ELR (cell line): ENCODE data around the gene PLBD1.

Source experiments
- DNase-seq: peaks from one replicate; pipeline ENCODE4 v3.0.0-alpha.2; 2015; ENCODE audit warnings: low read depth

The PLBD1 gene

DNA sequence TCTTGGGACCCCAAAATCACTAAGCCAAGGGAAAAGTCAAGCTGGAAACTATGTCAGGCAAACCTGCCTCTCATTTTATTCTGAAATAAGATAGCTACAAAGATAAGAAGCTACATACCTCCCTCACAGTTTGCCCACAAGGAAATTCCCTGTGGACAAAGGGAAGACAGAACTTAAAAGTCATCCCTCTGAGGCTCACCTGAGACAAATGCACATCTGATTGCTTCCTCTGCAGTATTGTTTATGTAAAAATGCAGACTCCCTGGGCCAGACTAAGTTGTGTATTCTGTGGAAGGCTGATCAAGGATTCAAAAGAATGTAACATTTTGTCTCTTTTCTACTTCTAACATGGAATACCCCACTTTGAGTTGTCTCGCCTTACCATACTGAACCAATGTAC, 2.5 kb upstream of the PLBD1 start:
- no peak for DNase-seq

DNA sequence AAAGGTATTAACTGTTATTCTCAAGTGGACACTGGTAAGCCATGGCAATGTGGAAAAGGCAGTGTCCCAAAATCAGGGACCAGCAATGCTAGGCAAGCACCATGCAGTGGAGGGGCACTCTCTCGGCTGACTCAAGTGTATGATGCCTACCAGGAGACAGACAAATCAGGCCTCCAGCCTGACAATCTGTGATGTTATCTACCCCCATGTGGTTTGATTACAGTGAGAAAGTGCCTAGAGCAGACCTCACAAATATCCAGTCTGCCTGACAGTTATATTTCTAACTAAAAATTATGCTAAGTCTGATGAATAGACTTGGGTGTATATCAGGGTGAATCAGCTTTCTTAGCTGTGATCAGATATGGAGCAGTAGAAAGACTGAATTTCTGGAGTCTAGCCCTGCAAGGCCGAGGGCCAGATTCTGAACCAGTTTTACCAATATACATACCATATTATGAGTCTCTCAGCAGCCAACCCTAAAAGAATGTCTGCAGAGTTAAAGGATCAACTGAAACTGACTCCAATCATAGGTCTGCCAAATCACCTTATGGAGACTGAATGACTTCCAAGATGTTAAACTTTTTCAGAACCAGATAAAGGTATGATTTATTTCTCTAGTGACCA, 3.2 kb downstream of the PLBD1 start:
- DNase-seq = no peak

DNA sequence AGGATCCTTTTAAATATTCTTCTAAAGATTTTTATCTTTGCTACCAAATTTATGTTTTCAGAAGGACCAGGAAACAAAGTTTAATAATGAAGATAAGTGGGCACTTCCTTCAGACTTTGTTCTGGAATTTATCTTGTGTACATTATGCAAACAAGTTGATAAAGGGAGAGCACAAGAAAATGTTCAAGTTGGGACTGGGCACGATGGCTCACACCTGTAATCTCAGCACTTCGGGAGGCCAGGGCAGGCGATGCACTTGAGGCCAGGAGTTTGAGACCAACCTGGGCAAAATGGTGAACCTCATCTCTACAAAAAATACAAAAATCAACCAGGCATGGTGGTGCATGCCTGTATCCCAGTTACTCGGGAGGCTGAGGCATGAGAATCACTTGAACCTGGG, 4.6 kb downstream of the PLBD1 start:
- no peak for DNase-seq

DNA sequence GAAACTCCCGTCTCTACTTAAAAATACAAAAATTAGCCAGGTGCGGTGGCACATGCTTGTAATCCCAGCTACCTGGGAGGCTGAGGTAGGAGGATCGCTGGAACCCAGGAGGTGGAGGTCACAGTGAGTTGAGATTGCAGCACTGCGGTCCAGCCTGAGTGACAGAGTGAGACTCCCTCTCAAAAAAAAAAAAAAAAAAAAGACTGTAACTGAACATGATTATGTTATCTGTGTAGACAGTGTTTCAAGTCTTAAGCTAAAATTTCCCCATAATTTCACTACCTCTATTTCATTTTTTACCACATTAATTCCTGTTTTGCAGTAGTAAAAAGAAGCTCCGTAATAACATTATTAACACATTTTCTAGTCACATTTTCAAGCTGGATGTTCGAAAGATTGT, 5.4 kb downstream of the PLBD1 start:
- no peak for DNase-seq

DNA sequence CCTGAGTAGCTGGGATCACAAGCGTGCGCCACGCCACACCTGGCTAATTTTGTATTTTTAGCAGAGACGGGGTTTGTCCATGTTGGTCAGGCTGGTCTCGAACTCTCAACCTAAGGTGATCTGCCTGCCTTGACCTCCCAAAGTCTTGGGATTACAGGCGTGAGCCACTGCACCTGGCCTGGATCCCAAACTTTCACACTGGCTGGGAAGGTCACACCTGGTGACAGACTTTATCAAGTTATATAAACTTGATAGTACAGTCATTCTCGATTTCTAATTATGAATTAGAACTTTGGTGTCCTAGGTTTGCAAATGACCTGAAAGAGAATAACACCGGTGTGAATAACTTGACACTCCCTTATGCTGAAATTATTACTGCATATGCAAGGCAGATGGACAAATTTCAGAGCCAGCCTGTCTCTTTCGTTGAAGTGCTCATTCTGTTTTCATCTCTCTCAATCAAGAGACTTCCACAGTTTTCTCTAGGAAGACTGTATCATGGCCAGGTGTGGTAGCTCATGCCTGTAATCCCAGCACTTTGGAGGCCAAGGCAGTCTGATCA, 5.9 kb downstream of the PLBD1 start:
- no peak for DNase-seq

DNA sequence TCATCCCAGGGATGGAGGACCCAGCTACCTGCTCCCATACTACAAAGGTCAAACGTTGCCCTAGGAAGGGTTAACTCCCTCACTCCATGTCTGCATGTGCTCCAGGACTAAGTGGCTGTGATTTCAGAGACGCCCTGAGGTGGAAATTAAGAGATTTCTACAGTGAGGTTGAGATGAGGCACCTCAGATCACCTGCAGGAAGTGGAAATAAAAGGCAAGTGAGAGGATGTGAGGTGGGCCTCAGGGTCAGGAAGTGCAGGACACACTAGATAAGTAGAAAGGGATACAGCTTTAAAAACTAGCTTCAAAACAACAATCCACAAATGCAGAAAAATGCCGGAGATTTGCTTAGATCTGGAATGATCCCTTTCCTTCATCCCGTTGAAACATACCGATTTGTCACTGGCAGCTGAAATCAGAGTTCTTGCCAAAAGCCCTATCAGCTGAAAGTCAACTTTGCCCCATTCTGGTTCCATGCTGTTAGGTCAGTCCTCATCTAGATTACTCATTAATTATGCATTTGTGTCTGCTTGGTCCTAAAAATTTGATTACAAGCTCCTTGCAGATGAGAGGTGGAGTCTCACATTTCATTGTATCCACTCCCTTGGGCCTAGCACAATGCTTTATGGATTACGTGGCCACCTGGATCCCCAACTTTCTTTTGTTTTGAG, 6.6 kb downstream of the PLBD1 start:
- no peak for DNase-seq

DNA sequence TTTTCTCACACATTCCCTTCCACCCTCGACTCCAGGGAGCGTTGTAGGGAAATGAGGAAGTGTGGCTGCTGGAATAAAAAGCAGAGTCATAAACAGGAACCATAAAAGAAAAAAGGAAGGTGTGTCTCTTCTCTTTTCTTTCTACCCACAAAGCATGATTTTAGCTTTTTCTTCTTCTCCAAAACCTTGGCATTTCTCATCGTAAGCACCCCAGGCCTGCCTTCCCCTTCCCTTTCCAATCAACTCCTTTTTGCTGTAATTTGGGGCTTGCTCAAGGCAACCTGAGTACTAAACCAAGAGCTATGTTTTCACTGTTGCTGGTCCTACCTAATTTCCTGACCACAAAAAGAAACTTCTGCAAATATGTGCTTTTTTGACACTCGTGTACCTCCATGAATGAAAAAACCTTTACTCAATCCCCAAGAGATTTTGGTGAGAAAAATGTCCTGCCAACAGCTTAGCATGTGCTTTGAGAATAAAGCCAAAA, 9.2 kb downstream of the PLBD1 start:
- DNase-seq = no peak

DNA sequence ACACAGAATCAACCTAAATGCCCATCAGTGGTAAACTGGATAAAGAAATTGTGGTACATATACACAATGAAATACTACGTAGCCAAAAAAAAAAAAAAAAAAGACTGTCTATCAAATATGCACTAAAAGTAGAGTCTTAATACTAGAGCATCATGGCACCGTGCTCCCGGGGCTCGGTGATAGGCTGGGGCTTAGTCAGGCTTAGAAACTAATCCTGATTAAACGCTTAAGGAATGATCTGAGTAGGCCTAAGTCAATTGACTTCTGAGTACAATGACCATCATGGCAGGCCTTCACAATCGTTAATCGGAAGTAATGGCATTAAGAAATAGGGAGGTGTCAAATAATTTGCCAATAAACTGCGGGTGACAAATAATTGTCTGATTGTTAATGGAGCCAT, 9.7 kb downstream of the PLBD1 start:
- no peak for DNase-seq

DNA sequence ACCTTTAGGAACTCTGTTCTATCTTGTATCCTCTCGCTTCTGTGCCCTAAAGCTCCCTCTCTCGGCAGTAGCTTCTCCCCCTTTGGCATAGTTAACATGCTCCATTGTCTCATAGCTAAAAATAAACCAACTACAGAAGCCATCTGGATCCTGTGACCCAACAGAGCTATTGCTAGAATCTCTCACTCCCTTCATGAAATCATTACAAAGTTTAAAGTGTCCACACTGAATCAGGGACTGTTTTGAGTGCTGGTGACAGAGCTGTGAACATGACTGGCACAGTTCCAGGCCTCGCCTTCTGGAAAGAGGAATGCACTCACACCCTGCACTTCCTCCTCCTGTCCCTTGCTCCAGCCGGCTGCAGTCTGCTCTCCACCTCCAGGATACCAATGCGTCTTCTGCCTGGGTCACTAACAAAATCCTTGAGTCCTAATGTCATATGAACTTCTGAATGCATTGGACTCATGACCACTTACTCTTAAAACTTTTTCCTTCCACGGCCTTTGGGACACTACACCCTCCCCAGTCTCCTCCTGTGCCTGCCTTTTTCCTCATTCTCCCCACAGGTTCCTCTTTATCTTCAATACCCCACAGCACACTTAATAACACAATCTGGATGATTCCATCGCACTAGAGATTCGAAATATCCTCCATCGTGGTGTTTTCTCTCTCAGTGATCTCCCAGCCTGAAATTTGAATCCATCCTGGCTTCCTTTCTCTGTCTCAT, 13.2 kb downstream of the PLBD1 start:
- DNase-seq = no peak

DNA sequence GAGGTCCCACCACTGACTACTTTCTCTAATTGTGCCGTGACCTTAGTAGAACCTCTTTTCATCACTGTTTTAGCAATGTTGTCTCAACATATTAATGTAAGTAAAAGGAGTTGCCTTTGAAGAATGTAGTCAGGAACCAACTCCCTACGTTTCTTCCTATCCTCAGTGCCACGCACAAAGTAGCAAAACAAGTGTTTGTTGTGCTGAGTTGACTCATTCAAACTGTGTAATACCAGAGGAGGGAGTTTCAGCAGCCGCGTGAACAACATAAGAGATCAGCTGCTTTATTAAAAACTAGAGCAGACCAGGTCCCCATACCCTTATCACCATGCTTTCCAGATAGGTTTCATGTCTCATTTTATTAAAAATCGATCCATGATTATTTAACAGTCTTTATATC, 19.1 kb downstream of the PLBD1 start:
- DNase-seq = no peak

DNA sequence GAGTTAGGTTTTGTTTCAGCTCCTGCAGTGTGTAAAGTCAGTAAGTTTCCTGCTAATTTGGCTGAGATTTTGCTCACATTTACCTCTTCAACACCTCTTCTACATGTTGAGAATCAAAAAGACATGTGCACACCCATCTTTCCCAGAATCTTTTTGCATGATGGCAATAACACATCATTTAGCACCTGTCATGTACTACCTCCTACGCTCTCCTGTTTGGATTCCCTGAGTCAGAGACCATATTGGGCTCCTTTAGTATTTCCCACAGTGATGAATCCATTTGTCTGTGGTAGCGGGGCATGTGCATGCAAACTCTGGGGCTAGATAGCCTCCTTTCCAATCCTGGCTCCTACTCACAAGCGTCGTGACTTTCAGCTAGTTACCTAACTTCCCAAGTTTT, 20.1 kb downstream of the PLBD1 start:
- no peak for DNase-seq

DNA sequence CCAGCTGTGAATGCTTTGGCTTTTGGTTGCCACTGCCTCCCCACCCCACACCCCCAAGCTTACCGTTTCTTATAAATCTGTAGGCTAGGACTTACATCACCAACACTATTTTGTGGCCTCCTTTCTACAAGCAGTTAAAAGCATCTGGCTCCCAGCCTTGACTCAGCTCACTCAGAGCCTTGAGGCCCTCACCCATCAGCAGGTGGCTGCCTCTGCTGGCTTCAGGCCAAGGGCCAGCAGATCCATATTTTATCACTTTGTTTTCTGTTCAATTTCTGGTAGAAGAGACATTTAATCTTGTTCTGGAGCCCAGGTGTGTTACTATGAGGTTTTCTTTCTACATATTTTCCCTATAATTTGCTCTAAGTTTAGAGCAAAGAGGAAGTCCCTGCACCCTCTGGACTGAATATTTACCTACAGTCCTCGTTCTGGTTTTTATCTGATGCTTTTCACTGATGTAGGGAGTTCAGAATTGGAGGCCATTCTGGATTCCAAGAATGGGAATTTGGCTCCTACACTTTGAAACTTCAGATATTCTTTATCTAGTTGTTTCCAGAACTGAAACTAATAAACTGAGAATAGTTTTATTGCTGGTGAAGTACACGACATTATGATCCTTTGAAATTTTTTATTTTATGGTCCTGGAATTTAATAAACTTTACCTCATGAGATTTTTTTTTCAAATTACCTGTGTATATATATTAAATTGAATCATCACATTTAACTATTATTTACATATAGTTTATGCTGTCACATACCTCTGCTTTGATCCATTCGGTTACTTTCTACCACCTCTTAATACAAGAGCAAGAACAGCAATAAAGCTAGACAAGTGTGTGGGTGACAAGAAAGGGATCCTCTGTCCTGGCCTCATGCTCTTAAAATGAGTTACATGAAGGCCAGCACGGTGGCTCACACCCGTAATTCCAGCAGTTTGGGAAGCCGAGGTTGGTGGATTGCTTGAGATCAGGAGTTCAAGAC, 22.2 kb downstream of the PLBD1 start:
- no peak for DNase-seq

DNA sequence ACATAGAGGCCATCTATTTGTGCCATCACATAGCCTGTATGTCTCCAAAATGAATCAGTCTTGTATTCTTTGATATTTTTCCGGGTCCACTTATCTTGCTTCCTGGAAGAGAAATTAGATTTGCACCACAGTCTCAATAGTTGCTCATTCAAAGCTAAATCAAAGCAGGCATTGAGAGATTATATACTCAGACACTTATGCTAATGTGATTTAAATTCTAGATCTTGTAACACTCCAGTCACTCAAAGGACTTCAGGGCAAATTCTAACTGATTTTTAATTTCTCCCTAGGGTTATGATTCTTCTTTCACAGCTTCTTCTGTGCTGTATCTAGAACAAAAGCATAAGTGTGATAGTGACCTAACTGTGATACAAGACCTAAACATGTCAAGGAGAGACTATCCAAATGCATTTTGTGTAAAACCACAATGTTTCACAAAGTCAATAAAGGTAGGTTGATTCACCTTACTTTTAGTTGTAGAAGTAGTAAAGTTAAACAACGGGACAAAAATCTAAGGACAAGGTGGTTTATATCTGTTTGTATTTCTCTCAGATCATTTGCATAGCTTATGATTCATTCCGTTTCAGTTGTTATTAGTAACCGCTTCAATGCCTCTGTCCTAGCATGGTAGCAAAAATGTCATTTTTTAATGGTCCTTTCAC, 26.8 kb downstream of the PLBD1 start:
- no peak for DNase-seq

DNA sequence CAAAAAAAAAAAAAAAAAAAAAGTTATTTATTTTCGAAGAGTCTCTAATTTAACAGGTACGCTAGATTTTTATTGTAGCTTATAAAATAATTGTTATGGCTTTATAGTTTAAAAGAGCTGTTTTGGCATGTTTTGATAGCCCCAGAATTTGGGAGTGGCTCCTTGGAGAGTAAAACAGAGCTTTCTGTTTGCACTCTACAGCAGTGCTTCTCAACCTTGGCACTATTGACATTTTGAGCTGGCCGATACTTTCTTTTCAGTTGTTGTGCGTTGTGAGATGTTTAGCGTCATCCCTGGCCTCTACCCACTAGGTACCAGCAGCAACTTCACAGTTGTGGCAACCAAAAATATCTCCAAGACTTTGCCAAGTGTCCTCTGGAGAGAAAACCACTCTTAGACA, 30.6 kb downstream of the PLBD1 start:
- no peak for DNase-seq

DNA sequence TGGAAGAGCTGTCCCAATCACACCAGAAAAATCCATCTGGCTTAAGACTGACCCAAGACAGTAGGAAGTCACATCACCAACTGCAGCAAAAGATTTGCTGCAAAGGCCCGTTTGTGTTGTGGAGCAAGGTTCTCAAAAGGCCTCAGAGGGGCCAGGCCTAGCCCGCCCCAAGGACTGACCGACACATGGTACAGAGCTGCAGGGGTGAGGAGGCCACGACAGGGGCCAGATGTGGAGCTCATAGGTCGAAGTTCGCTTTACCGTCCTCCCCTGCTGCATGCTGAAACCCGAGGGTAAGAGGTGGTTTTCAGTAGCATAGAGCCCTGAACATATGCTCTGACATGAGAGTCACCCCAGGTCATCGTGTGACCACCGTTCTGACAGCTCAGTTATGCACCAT, 35.5 kb downstream of the PLBD1 start:
- no peak for DNase-seq

DNA sequence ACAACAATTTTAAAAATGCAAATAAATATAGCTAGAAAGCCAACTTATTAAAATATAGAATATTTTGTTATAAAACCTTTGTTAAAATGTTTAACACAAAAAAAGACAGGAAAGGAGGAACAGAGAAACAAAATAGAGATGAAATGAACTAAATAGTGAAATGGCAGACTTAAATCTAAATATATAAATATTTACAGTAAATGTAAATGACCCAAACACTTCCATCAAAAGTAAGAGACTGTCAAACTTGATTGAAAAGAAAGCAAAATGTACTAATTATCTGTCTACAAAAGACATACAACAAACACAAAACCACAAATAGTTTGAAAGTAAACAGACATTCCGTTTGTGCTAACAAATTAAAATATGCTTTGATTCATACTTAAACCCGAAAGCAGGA, 41.7 kb downstream of the PLBD1 start:
- no peak for DNase-seq

DNA sequence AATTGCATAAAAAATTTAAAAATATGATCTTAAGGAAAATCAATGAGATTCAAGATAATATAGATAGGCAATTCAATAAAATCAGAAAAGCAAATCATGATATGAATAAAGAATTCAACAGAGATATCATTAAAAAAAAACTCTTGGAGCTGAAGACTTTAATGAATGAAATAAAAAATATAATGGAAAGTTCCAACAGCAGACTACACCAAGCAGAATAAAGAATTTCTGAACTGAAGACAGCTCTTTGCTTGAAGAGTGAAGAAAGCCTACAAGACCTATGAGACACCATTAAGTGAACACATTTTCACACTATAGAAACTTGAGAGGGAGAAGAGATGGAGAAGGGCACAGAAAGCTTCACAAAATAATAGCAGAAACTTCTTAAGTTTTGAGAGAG, 45.9 kb downstream of the PLBD1 start:
- DNase-seq = no peak

DNA sequence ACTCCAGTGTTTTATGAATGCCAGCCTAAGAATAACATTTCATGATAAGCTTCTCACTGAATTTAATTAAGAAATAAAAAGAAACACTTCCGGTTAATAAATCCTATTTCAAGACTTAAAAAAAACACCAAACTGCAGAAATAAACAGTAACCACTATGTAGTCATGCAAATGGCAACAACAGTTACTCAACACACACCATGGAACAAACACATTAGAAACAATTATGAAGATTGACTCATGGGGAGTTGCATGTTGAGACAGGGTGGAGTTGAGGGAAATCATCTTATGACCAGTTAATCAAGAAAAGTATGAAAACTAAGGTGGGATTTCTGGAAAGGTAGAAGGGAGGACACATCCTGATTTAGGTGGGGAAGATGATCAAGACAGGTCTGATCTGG, 52.7 kb downstream of the PLBD1 start:
- DNase-seq = no peak

DNA sequence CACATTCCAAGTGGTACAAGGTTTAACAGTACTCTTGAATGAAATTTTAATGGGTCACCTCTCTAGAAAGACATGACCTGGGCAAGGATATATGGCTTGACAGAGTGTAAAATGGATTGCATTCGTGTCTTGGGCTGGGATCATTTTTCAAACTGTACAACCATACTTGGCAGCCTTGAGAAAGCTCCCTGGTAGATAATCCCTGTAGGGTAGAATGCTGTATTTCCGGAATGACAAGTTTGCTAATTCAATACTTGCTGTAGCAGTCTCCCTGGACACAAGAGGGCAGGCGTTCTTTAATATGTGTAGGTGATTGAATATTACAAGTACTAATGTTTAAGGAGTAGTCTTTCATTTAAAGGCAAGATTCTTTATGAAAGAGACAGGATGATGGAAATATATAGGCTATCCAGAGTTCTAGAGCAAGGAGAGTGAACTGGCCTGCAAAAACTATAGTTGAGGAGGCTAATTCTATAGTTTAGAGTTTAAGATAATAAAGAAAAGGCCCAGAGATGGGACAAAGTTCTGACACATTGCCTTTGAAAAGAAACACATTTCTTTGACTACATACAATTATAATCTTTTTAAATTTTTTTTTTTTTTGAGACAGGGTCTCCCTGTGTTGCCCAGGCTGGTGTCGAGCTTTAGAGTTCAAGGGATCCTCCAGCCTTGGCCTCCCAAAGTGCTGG, 53.4 kb downstream of the PLBD1 start:
- peak; percentile 11 for DNase-seq

DNA sequence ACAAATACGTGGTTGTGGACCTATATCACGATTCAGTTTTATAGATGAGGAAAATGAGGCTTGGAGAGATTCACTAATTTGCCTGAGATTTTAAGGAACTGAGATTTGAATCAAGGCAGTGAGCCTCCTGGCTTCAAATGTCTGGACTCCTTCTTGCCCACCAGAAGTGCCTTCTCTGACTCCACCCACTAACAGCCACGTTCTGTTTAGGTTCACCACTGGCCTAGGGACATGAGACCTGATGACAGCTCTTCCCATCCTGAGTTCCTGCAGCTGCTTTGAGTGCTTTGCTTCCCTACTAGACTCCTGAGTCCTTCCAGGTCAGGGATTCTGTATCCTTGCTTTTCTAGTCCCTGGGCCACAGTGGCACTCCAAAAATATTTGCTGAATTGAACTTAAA, 57.1 kb downstream of the PLBD1 start:
- no peak for DNase-seq
